Myocyte (in vitro differentiated cells): Measurements from ENCODE around the gene CHPF2. TPM values are rescaled to one million over a fixed set of nuclear protein-coding genes. Genes with fewer than 3 reads are reported as not detected.

Experiments
- DNase-seq: peaks from one replicate; pipeline ENCODE4 v3.0.0-alpha.2; 2012; ENCODE audit warnings: low read depth
- microRNA counts: library from miRNA; unstranded; fragments of <30 nt; microRNA quantifications from one replicate; lab custom pipeline; 2016
- total RNA-seq: library from RNA; depleted of rRNA; stranded (reverse); fragments of >200 nt; gene quantifications from 2 replicates; pipeline ENCODE4 v1.2.3, GENCODE V29; 2014

CHPF2 gene
- total RNA-seq, 1 donor from 2014 or later, result 136 TPM

DNA sequence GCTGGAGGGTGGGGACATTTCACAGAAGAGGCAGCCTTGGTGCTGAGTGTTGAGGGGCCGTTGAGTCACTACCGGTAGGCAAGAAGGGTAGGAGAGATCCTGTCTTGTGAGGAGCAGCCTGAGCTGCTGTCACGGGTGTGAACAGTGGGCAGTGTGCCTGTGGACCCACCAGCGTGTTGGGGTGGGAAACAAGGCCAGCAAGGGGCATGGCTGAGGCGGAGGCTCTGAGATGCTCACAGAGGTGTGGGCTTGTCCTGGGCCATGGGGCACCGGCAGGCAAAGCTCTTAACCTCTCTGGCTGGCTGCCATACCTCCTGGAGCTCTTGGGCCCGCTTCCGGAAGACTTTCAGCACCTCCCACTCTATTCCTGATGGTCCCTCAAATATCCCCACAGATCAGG lies 49.8 kb downstream of the CHPF2 start:
- DNase-seq, result no peak

DNA sequence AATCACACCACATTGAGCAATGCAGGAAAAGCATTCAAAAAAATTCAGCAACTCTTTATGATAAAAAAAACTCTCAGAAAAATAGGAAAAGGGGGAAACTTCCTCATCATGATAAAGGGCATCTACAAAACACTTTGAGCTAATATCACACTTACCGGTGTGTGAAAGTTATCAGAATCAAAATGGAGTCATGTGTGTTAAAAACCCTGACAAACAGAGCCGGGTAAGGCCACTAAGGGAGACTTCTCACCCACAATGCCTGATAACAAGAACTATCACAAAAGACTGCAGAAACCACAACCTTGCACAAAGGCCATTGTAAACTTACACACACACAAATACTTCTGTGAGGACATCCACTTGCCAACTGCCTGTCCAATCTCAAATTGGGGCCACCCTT lies 51.0 kb downstream of the CHPF2 start:
- no peak for DNase-seq

DNA sequence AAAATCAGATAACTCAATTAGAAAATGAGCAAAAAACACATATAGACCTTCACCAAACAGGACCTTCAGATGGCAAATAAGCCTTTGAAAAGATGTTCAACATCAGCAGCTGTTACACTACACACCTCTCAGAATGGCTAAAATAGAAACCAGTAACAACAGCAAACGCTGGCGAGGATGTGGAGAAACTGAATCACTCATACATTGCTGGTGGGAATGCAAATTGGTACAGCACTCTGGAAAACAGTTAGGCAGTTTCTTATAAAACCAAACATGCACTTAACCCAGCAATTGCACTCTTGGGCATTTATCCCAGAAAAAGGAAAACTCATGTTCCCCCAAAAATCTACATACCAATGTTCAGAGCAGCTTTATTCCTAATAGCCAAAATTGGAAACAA lies 53.9 kb downstream of the CHPF2 start:
- peak; percentile 53 for DNase-seq

MicroRNA genes within 50 kb of the gene (microRNA counts, 767-probe panel; counts per million panel counts)
- microRNA hsa-miR-671-3p (lab: Ali Mortazavi, UCI), result not detected
- microRNA hsa-miR-671-5p (lab: Ali Mortazavi, UCI), result not detected

Other genes with a start within 250 kb of the CHPF2 start
- gene NOS3, start 241.5 kb upstream of the CHPF2 start, total RNA-seq, result not detected in 2 replicates
- gene ATG9B, start 208.0 kb upstream of the CHPF2 start, total RNA-seq, result 0.11 and 0.21 TPM in 2 replicates
- gene ABCB8, start 204.0 kb upstream of the CHPF2 start, total RNA-seq, result 47.8 and 53.0 TPM in 2 replicates
- 3.6 and 5.5 TPM in 2 replicates for gene ASIC3, start 184.0 kb upstream of the CHPF2 start, total RNA-seq
- 34.0 TPM in 2 replicates for gene CDK5, start 174.6 kb upstream of the CHPF2 start, total RNA-seq
- 516 and 662 TPM in 2 replicates for gene SLC4A2, start 172.9 kb upstream of the CHPF2 start, total RNA-seq
- 177 and 198 TPM in 2 replicates for gene FASTK, start 151.7 kb upstream of the CHPF2 start, total RNA-seq
- 59.9 and 60.7 TPM in 2 replicates for gene TMUB1, start 149.0 kb upstream of the CHPF2 start, total RNA-seq
- gene AGAP3, start 146.0 kb upstream of the CHPF2 start, total RNA-seq, result 110 and 115 TPM in 2 replicates
- gene GBX1, start 64.8 kb upstream of the CHPF2 start, total RNA-seq, result not detected in 2 replicates
- gene ASB10, start 45.2 kb upstream of the CHPF2 start, total RNA-seq, result 0.99 TPM in 1 of 2 replicates, not detected in the other
- gene H2BK1, start 22.0 kb upstream of the CHPF2 start, total RNA-seq, result not detected in 2 replicates
- gene ABCF2, start 5.3 kb upstream of the CHPF2 start, total RNA-seq, result 102 and 105 TPM in 2 replicates
- 251 and 274 TPM in 2 replicates for gene SMARCD3, start 16.2 kb downstream of the CHPF2 start, total RNA-seq
- 60.7 and 61.8 TPM in 2 replicates for gene NUB1, start 109.3 kb downstream of the CHPF2 start, total RNA-seq
- gene WDR86, start 177.6 kb downstream of the CHPF2 start, total RNA-seq, result 0.42 TPM in 1 of 2 replicates, not detected in the other
- 0.16 TPM in 1 of 2 replicates, not detected in the other for gene CRYGN, start 207.7 kb downstream of the CHPF2 start, total RNA-seq